IMR-90 (cell line): ENCODE measurements around the gene YARS2. TPM values are rescaled to one million over a fixed set of nuclear protein-coding genes. Genes with fewer than 3 reads are reported as not detected.

Experiments
- ATAC-seq: fragments of 200-7000 bp; cut with Tn5 transposase; 2 replicates; pipeline ENCODE4 v1.9.1; 2020; ENCODE audit warnings: low read depth, mild to moderate bottlenecking, moderate library complexity
- BruUV-seq: library from RNA; stranded (reverse); fragments of 400-500 nt; replicated peaks from 2 replicates; lab custom pipeline; 2021; lab: Mats Ljungman, UMichigan
- CTCF ChIA-PET: fragments of 300-600 bp; formaldehyde crosslinking; extraction: SDS; loops from one replicate; lab custom pipeline; 2021; ENCODE audit warnings: antibody characterized with exemption; lab: Yijun Ruan, JAX
- POLR2A ChIA-PET: fragments of 300-600 bp; sonication (Branson Sonifier 250); formaldehyde crosslinking; loops from one replicate; lab custom pipeline; 2022; ENCODE audit warnings: antibody characterized with exemption; ENCODE audit not compliant: unreplicated experiment; lab: Charles Lee
- DNase-seq: peaks from one replicate; pipeline ENCODE4 v3.0.0; 2013
- H2AFZ ChIP-seq: replicated peaks from 2 replicates; pipeline ENCODE3; 2013; ENCODE audit warnings: low read length, mild to moderate bottlenecking; ENCODE audit not compliant: poor library complexity
- H2AK5ac ChIP-seq: 2 replicates; pipeline ENCODE4 v1.6.1; 2013; ENCODE audit warnings: low read depth, low read length, inconsistent platforms
- H2AK9ac ChIP-seq: replicated peaks from 2 replicates; pipeline ENCODE3; 2013; ENCODE audit warnings: mild to moderate bottlenecking, low read depth, low read length, moderate library complexity; ENCODE audit not compliant: poor library complexity
- H2BK120ac ChIP-seq: 2 replicates; pipeline ENCODE4 v1.6.1; 2013; ENCODE audit warnings: low read depth, low read length, inconsistent platforms
- H2BK15ac ChIP-seq: 3 replicates; pipeline ENCODE4 v1.6.1; 2013; ENCODE audit warnings: low read depth, low read length, inconsistent platforms
- H2BK20ac ChIP-seq: 2 replicates; pipeline ENCODE4 v1.6.1; 2013; ENCODE audit warnings: low read depth, mild to moderate bottlenecking, inconsistent platforms, low read length, moderate library complexity
- H2BK5ac ChIP-seq: 2 replicates; pipeline ENCODE4 v1.6.1; 2013; ENCODE audit warnings: mild to moderate bottlenecking, low read depth, low read length, inconsistent platforms; ENCODE audit not compliant: poor library complexity, severe bottlenecking
- H3K14ac ChIP-seq: replicated peaks from 2 replicates; pipeline ENCODE4 v1.6.1; 2013; ENCODE audit warnings: low read depth, low read length, inconsistent platforms
- H3K18ac ChIP-seq: 2 replicates; pipeline ENCODE4 v1.6.1; 2013; ENCODE audit warnings: low read depth, low read length, control low read depth
- H3K23ac ChIP-seq: 2 replicates; pipeline ENCODE4 v1.6.1; 2013; ENCODE audit warnings: low read depth, low read length, inconsistent platforms
- H3K27ac ChIP-seq: 2 replicates; pipeline ENCODE4 v1.5.1; 2013; ENCODE audit warnings: mild to moderate bottlenecking, control low read depth, low read length; ENCODE audit not compliant: insufficient read depth
- H3K27me3 ChIP-seq: 2 replicates; pipeline ENCODE4 v1.6.1; 2013; ENCODE audit warnings: low read length; ENCODE audit not compliant: control insufficient read depth, insufficient read depth
- H3K36me3 ChIP-seq: 2 replicates; pipeline ENCODE4 v1.6.1; 2013; ENCODE audit warnings: low read length, mixed read lengths; ENCODE audit not compliant: control insufficient read depth, insufficient read depth
- H3K4ac ChIP-seq: 2 replicates; pipeline ENCODE4 v1.6.1; 2013; ENCODE audit warnings: low read depth, low read length, inconsistent platforms
- H3K4me1 ChIP-seq: 2 replicates; pipeline ENCODE4 v1.6.1; 2013; ENCODE audit warnings: low read length, mixed read lengths; ENCODE audit not compliant: control insufficient read depth, insufficient read depth
- H3K4me2 ChIP-seq: 2 replicates; pipeline ENCODE4 v1.6.1; 2013; ENCODE audit warnings: low read depth, mild to moderate bottlenecking, control low read depth, low read length, moderate library complexity
- H3K4me3 ChIP-seq: 2 replicates; pipeline ENCODE4 v1.5.1; 2013; ENCODE audit warnings: low read depth, mild to moderate bottlenecking, control low read depth, low read length, moderate library complexity; ENCODE audit not compliant: insufficient read depth
- H3K56ac ChIP-seq: 2 replicates; pipeline ENCODE4 v1.6.1; 2013; ENCODE audit warnings: low read length, inconsistent platforms; ENCODE audit not compliant: insufficient read depth; ENCODE audit errors: extremely low read depth
- H3K79me1 ChIP-seq, 2 experiments: 2 replicates each; pipeline ENCODE4 v1.6.1; 2013; ENCODE audit warnings: low read length in 2 of 2, inconsistent platforms in 1 of 2, low read depth in 1 of 2
- H3K9ac ChIP-seq: 2 replicates; pipeline ENCODE4 v1.6.1; 2013; ENCODE audit warnings: low read depth, low read length, control low read depth
- H3K9me1 ChIP-seq: 2 replicates; pipeline ENCODE4 v1.6.1; 2013; ENCODE audit warnings: low read length, inconsistent platforms; ENCODE audit not compliant: insufficient read depth
- H3K9me3 ChIP-seq: 2 replicates; pipeline ENCODE4 v1.6.1; 2013; ENCODE audit warnings: low read length; ENCODE audit not compliant: control insufficient read depth, insufficient read depth
- H4K20me1 ChIP-seq: 2 replicates; pipeline ENCODE4 v1.6.1; 2013; ENCODE audit warnings: low read length, inconsistent platforms; ENCODE audit not compliant: insufficient read depth
- H4K5ac ChIP-seq: 2 replicates; pipeline ENCODE4 v1.6.1; 2013; ENCODE audit warnings: mild to moderate bottlenecking, low read depth, low read length, control low read depth
- H4K8ac ChIP-seq, 2 experiments: 2 replicates each; pipeline ENCODE4 v1.6.1; 2013; ENCODE audit warnings: low read depth in 2 of 2, low read length in 2 of 2, control low read depth in 1 of 2, inconsistent platforms in 1 of 2
- H4K91ac ChIP-seq: 2 replicates; pipeline ENCODE4 v1.6.1; 2013; ENCODE audit warnings: low read depth, low read length, inconsistent platforms; ENCODE audit not compliant: insufficient read depth
- BHLHE40 ChIP-seq: fragments of 150-350 bp; IDR thresholded peaks from 2 replicates; pipeline ENCODE4 v1.6.1; 2016; ENCODE audit warnings: mild to moderate bottlenecking, low read depth, low read length
- CEBPB ChIP-seq: IDR thresholded peaks from 2 replicates; pipeline ENCODE4 v1.6.1; 2012; ENCODE audit warnings: low read depth, low read length, improper control_type of control experiment
- ELK1 ChIP-seq: fragments of 150-350 bp; IDR thresholded peaks from 2 replicates; pipeline ENCODE4 v1.6.1; 2016; ENCODE audit warnings: low read depth, mild to moderate bottlenecking, low read length, moderate library complexity, borderline replicate concordance
- FOS ChIP-seq: fragments of 150-350 bp; IDR thresholded peaks from 2 replicates; pipeline ENCODE4 v1.6.1; 2016; ENCODE audit warnings: low read depth, low read length
- MAFK ChIP-seq: IDR thresholded peaks from 2 replicates; pipeline ENCODE4 v1.6.1; 2012; ENCODE audit warnings: low read depth, low read length, improper control_type of control experiment
- MAZ ChIP-seq: IDR thresholded peaks from 2 replicates; pipeline ENCODE4 v1.6.1; 2012; ENCODE audit warnings: low read depth, mild to moderate bottlenecking, low read length, improper control_type of control experiment, moderate library complexity, borderline replicate concordance
- MXI1 ChIP-seq: IDR thresholded peaks from 2 replicates; pipeline ENCODE4 v1.6.1; 2012; ENCODE audit warnings: low read depth, mild to moderate bottlenecking, low read length, moderate library complexity, borderline replicate concordance
- NFE2L2 ChIP-seq: fragments of 150-350 bp; IDR thresholded peaks from 2 replicates; pipeline ENCODE4 v1.6.1; 2016; ENCODE audit warnings: low read depth, mild to moderate bottlenecking, low read length
- RAD21 ChIP-seq: IDR thresholded peaks from 2 replicates; pipeline ENCODE4 v1.6.1; 2012; ENCODE audit warnings: low read length, improper control_type of control experiment
- RCOR1 ChIP-seq: IDR thresholded peaks from 2 replicates; pipeline ENCODE4 v1.6.1; 2012; ENCODE audit warnings: mild to moderate bottlenecking, low read length, improper control_type of control experiment; ENCODE audit not compliant: insufficient replicate concordance
- RFX5 ChIP-seq: IDR thresholded peaks from 2 replicates; pipeline ENCODE4 v1.8.0; 2012; ENCODE audit warnings: low read depth, mild to moderate bottlenecking, low read length, moderate library complexity
- SMC3 ChIP-seq: fragments of 150-350 bp; IDR thresholded peaks from 2 replicates; pipeline ENCODE4 v1.6.1; 2016; ENCODE audit warnings: low read depth, mild to moderate bottlenecking, antibody characterized with exemption, low read length, moderate library complexity
- USF2 ChIP-seq: fragments of 150-350 bp; IDR thresholded peaks from 2 replicates; pipeline ENCODE4 v1.6.1; 2017; ENCODE audit warnings: mild to moderate bottlenecking, antibody characterized with exemption, low read length, low read depth
- WGBS, 2 experiments: methylation state at CpG; one replicate each; pipeline versions ENCODE4 v1.1.5 to v1.1.7; 2013; ENCODE audit warnings: missing lambda C conversion rate in 2 of 2; ENCODE audit not compliant: insufficient read length in 1 of 2; ENCODE audit errors: extremely low coverage in 2 of 2; 5-methylcytosine and 5-hydroxymethylcytosine counted together
- dilution Hi-C: fragments of 300-500 bp; cut with HindIII; formaldehyde crosslinking; loops from one replicate; pipeline ENCODE4 v1.14.3; 2018; ENCODE audit warnings: low sequenced_read_pairs; ENCODE audit not compliant: unreplicated experiment
- in situ Hi-C: fragments of 300-500 bp; cut with MboI; formaldehyde crosslinking; loops from 3 replicates; pipeline ENCODE4 v1.14.3; 2019; ENCODE audit warnings: low sequenced_read_pairs, inconsistent platforms, mixed read lengths
- intact Hi-C: fragments of 100-400 bp; cut with micrococcal nuclease; formaldehyde crosslinking; loops from 2 replicates; pipeline ENCODE4 v1.10.0; 2022
- polyA plus RNA-seq, 3 experiments: library from polyadenylated mRNA; depleted of rRNA; stranded (reverse); fragments of >200 nt; gene quantifications; 2 replicates each; pipeline ENCODE4 v1.2.3, GENCODE V29; 2012; ENCODE audit warnings: low replicate concordance in 1 of 3
- total RNA-seq: library from RNA; depleted of rRNA; stranded (reverse); fragments of >200 nt; gene quantifications from 2 replicates; pipeline ENCODE4 v1.2.3, GENCODE V29; 2012

Gene YARS2
- total and polyA plus RNA-seq, 2 of the 4 experiments (the other 2 are of a cell fraction), result 15.3 to 26.9 TPM

GRCh38 chr12:32755654-32756475 lies at the start of gene YARS2 (continued):
- no peak for TF ChIP-seq MAZ
- TF ChIP-seq USF2, result no peak
- peak; percentile 82 for TF ChIP-seq SMC3
- TF ChIP-seq MXI1, result no peak

- no peaks in the 10 kb centered on the region for H3K27me3 ChIP-seq
- no peak overlapping the region for H3K4ac ChIP-seq
- ATAC-seq, result no peak
- no peak for DNase-seq
- no peak overlapping the region for H3K4me3 ChIP-seq
- H3K9ac ChIP-seq, result no peak overlapping the region
- intact Hi-C loops (no loop called here), in situ Hi-C loops (no loop called here), dilution Hi-C loops (no loop called here)
- H2BK20ac ChIP-seq, result no peak overlapping the region
- H3K9me3 ChIP-seq, result no peaks in the 10 kb centered on the region; the same call in 1 of the 2 replicates
- H2AK5ac ChIP-seq, result no peak overlapping the region
- H4K20me1 ChIP-seq, result no peaks in the 10 kb centered on the region
- no peak overlapping the region for H2AK9ac ChIP-seq
- H3K79me1 ChIP-seq, result no peaks in the 10 kb centered on the region
- H3K14ac ChIP-seq, result no peak overlapping the region
- no peak overlapping the region for H3K4me2 ChIP-seq
- WGBS, 2 experiments, result 67% methylated on average over 1 of the region's 3 CpGs; no CpG with 5 or more reads in 1 of the 2 experiments
- H4K91ac ChIP-seq, result no peak overlapping the region
- ChIA-PET CTCF (interaction anchor here (0.8 kb wide), 1 partner anchor 48 kb away, joined by 11 read pairs; no protein-coding TSS in a partner anchor), POLR2A (no interaction called here)
- no peak overlapping the region for H2BK120ac ChIP-seq
- H3K27ac ChIP-seq, result no peak overlapping the region
- no peaks in the 10 kb centered on the region for H3K9me1 ChIP-seq
- no TSS peak for BruUV-seq
- H2BK15ac ChIP-seq, result no peak overlapping the region
- H3K56ac ChIP-seq, result no peak overlapping the region
- H4K5ac ChIP-seq, result no peak overlapping the region
- H2BK5ac ChIP-seq, result no peak overlapping the region
- no peaks in the 10 kb centered on the region for H3K36me3 ChIP-seq
- H2AFZ ChIP-seq, result no peak overlapping the region
- H3K23ac ChIP-seq, result no peak overlapping the region
- no peaks in the 10 kb centered on the region for H3K4me1 ChIP-seq
- no peak overlapping the region for H3K18ac ChIP-seq
- no peak overlapping the region for H4K8ac ChIP-seq
- TF ChIP-seq MAZ (no peak), RFX5 (no peak), FOS (no peak), NFE2L2 (no peak), CEBPB (no peak), SMC3 (no peak), RCOR1 (no peak), MXI1 (no peak), RAD21 (no peak), MAFK (no peak), BHLHE40 (no peak), USF2 (no peak), ELK1 (no peak)
These were observed 48.6 kb upstream of the YARS2 start for GRCh38 chr12:32804301-32804700.
